HK-2 (cell line): Measurements from ENCODE around the gene OLIG3.

Experiments
- DNase-seq: peaks from one replicate; pipeline ENCODE4 v3.0.0-alpha.2; 2018; ENCODE audit not compliant: unreplicated experiment

OLIG3 gene

DNA sequence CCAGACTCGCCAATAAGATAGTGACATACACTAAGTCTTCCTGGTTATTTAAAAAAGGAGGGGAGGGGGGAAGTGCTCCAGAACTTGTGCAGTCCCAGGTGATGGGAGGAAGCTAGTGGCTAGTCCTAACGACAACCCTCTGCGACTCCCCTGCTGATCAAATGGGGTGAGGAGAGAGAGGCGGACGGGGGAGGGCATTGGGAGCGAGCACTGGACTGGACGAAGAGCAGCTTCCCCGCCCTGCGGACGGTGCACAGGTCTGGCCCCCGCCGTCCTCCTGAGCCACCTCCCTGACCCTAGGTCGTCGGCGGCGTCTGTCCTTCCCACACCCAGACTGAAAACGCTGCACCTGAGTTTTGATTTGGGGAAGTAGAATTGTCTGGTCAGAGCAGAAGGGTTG, 2.2 kb upstream of the OLIG3 start:
- no peak for DNase-seq

DNA sequence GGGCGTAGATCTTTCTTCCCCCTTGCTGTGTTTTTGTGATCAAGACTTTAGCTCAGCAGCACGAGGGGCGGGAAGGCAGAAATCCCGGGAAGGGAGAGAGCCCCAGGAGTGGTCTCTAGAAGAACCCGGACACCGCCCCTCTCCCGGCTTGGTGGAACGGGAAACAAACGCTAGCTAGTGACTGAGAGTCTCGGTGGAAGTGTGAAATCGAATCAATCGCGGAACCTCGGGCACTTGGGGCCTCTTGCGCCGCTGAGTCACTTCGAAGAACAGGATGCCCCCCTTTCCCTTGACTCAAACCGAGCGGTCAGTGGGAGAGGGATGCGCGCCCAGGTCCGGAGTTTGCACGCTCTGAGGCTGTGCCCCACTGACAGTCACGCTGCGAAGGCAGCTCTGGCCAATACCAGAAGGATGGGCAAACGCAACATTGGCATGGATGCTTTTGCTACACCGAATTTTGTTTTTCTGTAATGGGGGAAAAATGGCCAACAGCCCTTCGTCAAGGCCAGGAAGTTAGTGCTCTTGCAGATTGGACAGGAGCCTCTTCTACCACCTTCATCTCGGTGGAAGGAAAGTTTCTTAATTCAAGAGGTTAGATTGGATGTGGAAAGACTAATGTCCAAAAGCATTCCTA, 1.6 kb upstream of the OLIG3 start:
- DNase-seq, result no peak

DNA sequence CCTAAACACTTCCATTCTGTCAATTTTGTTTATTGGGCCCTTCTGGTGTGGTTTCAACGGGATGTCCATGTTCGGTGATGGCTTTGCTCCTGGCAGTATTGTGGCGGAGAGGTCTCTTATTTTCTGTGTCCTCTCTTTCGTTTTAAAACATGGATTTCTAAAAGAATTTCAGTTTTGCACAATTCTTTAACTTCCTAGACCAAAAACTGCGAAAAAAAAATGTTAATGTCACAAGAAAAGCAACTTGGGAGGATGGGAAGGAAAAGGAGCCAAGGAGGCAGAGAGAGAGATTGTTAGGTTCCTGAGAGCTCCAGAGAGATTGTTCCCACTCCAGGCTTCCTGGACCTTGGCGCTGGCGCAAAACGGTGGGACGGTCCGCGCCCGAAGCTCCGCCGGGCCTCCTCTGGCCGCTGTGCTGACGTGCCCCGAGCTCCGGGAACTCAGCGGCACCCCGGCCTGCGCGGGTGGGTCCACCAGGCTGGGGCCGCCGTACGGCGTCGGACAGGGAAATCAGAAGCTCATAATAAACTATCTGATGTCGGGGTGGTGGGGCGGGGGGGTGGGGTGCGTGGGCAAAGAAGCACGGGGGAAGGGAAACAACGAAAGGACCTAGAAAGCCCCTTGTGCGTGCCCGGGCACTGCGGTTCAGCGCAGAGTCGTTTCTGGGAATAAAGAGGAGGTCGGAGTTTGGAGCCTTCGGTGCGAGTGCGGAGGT, 951 bp upstream of the OLIG3 start:
- no peak for DNase-seq

- DNase-seq, result no peak
These were observed 766 bp downstream of the OLIG3 start for GRCh38 chr6:137493218-137494038.

GRCh38 chr6:137492289-137493217, 1.6 kb downstream of the OLIG3 start:
- no peak for DNase-seq

DNA sequence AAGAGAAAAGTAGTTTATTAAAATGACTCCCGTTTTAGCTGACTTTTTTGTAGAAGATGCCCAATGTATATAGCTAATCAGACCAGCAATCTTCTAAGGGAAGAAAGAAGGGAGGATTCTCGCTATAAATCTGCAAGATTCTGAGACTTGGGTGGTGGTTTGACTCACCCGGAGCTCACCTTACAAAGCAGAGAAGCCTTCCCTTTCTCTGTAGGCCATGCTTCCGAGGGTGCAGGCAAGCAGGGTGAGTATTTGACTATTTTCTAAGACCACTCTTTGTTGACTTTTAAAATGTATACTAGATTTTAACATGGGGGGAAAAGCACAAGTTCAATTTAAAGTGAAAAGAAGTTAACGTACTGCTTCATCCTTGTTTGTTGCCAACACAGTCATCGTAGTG, 2.7 kb downstream of the OLIG3 start:
- DNase-seq, result no peak

DNA sequence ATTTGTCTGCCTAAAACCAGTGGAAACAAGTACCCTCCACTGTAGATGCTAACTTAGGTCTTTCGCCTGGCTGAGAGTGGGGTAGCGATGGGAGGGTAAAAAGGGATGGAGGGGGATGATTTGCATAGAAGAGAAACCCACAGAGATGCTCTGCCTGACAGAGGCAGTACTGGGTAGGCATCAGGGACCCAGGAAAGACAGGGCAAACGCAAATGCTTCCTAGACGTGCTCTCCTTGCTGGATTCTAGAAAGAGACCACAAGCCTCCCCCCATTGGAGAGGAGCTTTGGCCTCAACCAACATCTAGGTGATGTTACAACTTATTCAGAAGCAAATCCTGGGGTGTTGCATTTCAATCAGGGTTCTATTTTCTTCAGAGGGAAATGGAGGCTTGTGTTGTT, 3.2 kb downstream of the OLIG3 start:
- no peak for DNase-seq

DNA sequence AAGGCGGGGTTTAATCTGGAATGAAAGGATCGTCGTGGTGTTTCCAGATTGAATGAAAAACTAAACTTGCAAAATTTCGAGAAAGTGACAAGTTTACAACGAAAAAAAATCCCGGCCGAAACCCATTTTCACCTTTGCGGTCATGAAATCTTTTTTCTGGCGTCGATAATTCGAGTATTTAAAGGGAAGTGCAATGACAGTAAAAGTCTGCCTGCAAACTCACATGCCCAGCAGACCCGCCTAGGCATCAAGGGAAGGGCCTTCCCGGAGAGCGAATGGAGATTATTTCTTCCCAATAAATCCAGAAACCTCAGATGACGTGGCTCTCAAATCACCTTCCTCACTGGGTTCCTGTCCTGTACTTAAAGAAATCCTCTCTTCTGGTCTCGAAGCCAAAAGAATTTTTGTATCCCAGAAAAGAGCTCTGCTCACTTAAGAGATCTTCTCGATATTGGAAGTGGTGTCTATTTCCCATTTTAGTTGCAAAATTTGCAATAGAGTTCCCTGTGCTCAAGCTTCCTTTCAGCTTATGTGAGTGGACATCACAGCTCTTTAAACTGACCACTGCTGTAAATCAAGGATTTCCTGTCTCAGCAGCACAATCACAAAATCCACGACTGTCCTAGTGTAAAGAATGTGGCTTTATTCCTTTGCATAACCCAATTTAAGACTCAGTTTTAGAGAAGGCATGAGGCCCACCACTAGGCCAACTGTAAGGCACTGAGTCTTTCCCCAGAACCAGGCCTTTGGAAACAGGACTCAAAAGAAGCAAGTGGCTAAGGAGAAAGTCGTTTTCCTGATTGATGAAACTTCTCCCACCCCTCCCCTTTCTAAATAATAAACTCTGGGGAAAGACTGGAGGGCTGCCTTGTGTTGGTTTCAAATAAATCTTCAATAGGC, 3.9 kb downstream of the OLIG3 start:
- DNase-seq, result no peak

GRCh38 chr6:137489046-137490005, 4.9 kb downstream of the OLIG3 start:
- no peak for DNase-seq

GRCh38 chr6:137488150-137489045, 5.8 kb downstream of the OLIG3 start:
- DNase-seq, result no peak

GRCh38 chr6:137487869-137488149, 6.4 kb downstream of the OLIG3 start:
- DNase-seq, result no peak

GRCh38 chr6:137487181-137487868, 6.9 kb downstream of the OLIG3 start:
- DNase-seq, result no peak

GRCh38 chr6:137486416-137486815, 7.8 kb downstream of the OLIG3 start:
- no peak for DNase-seq

DNA sequence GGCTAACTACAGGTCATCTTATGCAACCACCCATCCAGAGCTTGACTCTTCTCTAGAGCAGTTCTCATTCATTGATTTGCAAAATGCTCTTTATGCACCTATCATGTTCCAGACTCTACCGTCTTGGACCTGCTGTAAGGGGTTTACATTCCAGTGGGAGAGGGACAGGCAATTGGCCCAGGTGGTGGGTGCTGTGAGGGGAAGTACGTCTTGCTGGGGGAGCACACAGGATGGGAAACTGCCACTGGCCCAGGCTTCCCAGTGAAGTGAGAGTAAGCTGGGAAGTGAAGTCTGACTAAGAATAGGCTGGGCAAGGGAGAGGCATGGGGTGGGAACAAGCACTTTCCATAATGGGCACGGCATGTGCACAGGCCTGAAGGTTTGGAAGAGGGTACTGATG, 13.8 kb downstream of the OLIG3 start:
- no peak for DNase-seq

- DNase-seq, result no peak
These were observed 19.1 kb downstream of the OLIG3 start for GRCh38 chr6:137475103-137475502.

GRCh38 chr6:137473598-137473997, 20.6 kb downstream of the OLIG3 start:
- no peak for DNase-seq

DNA sequence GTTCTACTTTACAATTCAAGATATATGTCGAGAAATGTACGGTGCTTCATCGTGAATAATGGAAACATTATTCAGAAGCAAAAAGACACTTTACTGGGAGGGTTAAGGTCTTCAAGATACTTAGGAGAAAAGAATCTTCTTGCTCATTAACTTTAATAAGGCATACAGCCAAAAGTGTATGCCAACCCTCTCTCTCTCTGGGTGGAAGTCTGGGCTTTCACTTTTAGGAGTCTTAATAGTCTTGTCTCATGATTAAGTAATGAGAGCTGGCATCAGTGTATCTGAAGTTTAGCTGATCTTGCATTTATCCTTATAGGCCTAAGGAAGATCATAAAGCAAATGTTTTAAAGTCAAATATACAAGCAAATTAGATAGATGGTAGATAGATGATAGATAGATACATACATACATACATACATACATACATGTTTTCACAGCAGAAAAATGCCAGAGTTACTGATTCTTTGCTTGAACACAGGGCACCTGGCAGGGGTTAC, 21.5 kb downstream of the OLIG3 start:
- DNase-seq, result no peak

GRCh38 chr6:137471986-137472385, 22.2 kb downstream of the OLIG3 start:
- no peak for DNase-seq
